CD14-positive monocyte (primary cell): ENCODE measurements around the gene STMN3. TPM values are rescaled to one million over a fixed set of nuclear protein-coding genes. Genes with fewer than 3 reads are reported as not detected.

Source experiments
- DNase-seq, 3 donors: peaks; one replicate each; pipeline ENCODE4 v3.0.0-alpha.2; 2011 to 2022
- H2AFZ ChIP-seq: 2 replicates; pipeline ENCODE4 v1.6.0; 2012; ENCODE audit warnings: mild to moderate bottlenecking, low read depth, low read length, inconsistent platforms; ENCODE audit not compliant: insufficient read depth, poor library complexity, severe bottlenecking
- H3K27ac ChIP-seq, 2 donors: 1 replicate in 1 of 2; 2 replicates in 1 of 2; pipeline ENCODE4 v1.5.1; 2012 to 2013; ENCODE audit warnings: low read length in 2 of 2, control low read depth in 1 of 2, inconsistent platforms in 1 of 2, low read depth in 1 of 2, mild to moderate bottlenecking in 1 of 2
- H3K27me3 ChIP-seq, 2 donors: one replicate each; pipeline versions ENCODE4 v1.6.0 to v1.6.1; 2011 to 2013; ENCODE audit warnings: low read length in 2 of 2; ENCODE audit not compliant: control insufficient read depth in 2 of 2, insufficient read depth in 2 of 2
- H3K36me3 ChIP-seq, 2 donors: replicated peaks in 1 of 2; 1 replicate in 1 of 2; 2 replicates in 1 of 2; pipeline versions ENCODE4 v1.5.1 to v1.6.1; 2012 to 2013; ENCODE audit warnings: low read length in 2 of 2, control low read depth in 1 of 2, inconsistent platforms in 1 of 2, mild to moderate bottlenecking in 1 of 2; ENCODE audit not compliant: insufficient read depth in 2 of 2, control insufficient read depth in 1 of 2
- H3K4me1 ChIP-seq, 2 donors: 1 replicate in 1 of 2; 2 replicates in 1 of 2; pipeline versions ENCODE4 v1.5.1 to v1.6.1; 2012 to 2013; ENCODE audit warnings: low read length in 2 of 2, control low read depth in 1 of 2, inconsistent platforms in 1 of 2, mild to moderate bottlenecking in 1 of 2, moderate library complexity in 1 of 2; ENCODE audit not compliant: insufficient read depth in 2 of 2, control insufficient read depth in 1 of 2
- H3K4me2 ChIP-seq: replicated peaks from 2 replicates; pipeline ENCODE3; 2012; ENCODE audit warnings: low read length, moderate library complexity, mild to moderate bottlenecking; ENCODE audit not compliant: poor library complexity, severe bottlenecking; ENCODE audit errors: extremely low read depth
- H3K4me3 ChIP-seq, 3 experiments: fragments of 200-600 bp in 1 of 3; sonication (generic) in 1 of 3; replicated peaks in 1 of 3; 1 replicate in 2 of 3; 2 replicates in 1 of 3; pipeline ENCODE4 v1.5.1; 2011 to 2013; ENCODE audit warnings: low read length in 3 of 3, mild to moderate bottlenecking in 3 of 3, control low read depth in 2 of 3, low read depth in 2 of 3, inconsistent platforms in 1 of 3, moderate library complexity in 1 of 3
- H3K79me2 ChIP-seq: 2 replicates; pipeline ENCODE4 v1.6.0; 2012; ENCODE audit warnings: mild to moderate bottlenecking, control low read depth, inconsistent platforms, low read length, moderate library complexity; ENCODE audit not compliant: insufficient read depth
- H3K9ac ChIP-seq: 2 replicates; pipeline ENCODE4 v1.6.0; 2017; ENCODE audit warnings: low read length, mild to moderate bottlenecking; ENCODE audit not compliant: insufficient read depth, poor library complexity, severe bottlenecking
- H3K9me3 ChIP-seq, 2 donors: replicated peaks in 1 of 2; 1 replicate in 1 of 2; 2 replicates in 1 of 2; pipeline versions ENCODE4 v1.5.1 to v1.6.1; 2012 to 2013; ENCODE audit warnings: low read length in 2 of 2, control low read depth in 1 of 2; ENCODE audit not compliant: control insufficient read depth in 1 of 2, insufficient read depth in 1 of 2
- H4K20me1 ChIP-seq: 2 replicates; pipeline ENCODE4 v1.6.0; 2012; ENCODE audit warnings: mild to moderate bottlenecking, low read length, control low read depth, moderate library complexity; ENCODE audit not compliant: insufficient read depth
- H3K27ac Mint-ChIP-seq, 7 donors: one replicate each; pipeline ENCODE4 v1.8.0; 2020; ENCODE audit warnings: mild to moderate bottlenecking in 7 of 7, mixed read lengths in 7 of 7, moderate library complexity in 6 of 7, inconsistent platforms in 2 of 7
- H3K27me3 Mint-ChIP-seq, 3 donors: one replicate each; pipeline ENCODE4 v1.8.0; 2021 to 2022; ENCODE audit warnings: low read depth in 3 of 3, mild to moderate bottlenecking in 3 of 3, mixed read lengths in 3 of 3, moderate library complexity in 3 of 3, inconsistent platforms in 1 of 3
- H3K36me3 Mint-ChIP-seq, 2 donors: one replicate each; pipeline ENCODE4 v1.8.0; 2020; ENCODE audit warnings: mixed read lengths in 2 of 2, inconsistent platforms in 1 of 2, mild to moderate bottlenecking in 1 of 2
- H3K4me1 Mint-ChIP-seq: one replicate; pipeline ENCODE4 v1.8.0; 2020; ENCODE audit warnings: mild to moderate bottlenecking, mixed read lengths
- H3K4me3 Mint-ChIP-seq, 2 donors: one replicate each; pipeline ENCODE4 v1.8.0; 2020; ENCODE audit warnings: mild to moderate bottlenecking in 2 of 2, mixed read lengths in 2 of 2, moderate library complexity in 1 of 2
- H3K9me3 Mint-ChIP-seq, 7 donors: one replicate each; pipeline ENCODE4 v1.8.0; 2020 to 2022; ENCODE audit warnings: mixed read lengths in 7 of 7, mild to moderate bottlenecking in 6 of 7, moderate library complexity in 6 of 7, inconsistent platforms in 2 of 7
- CTCF ChIP-seq: fragments of 200-600 bp; IDR thresholded peaks from one replicate; pipeline ENCODE4 v1.8.0; 2022; ENCODE audit warnings: antibody characterized with exemption, mild to moderate bottlenecking
- WGBS: methylation state at CpG from one replicate; pipeline ENCODE4 v1.1.5; 2013; ENCODE audit warnings: missing lambda C conversion rate; ENCODE audit not compliant: insufficient coverage; 5-methylcytosine and 5-hydroxymethylcytosine counted together
- intact Hi-C, 2 donors: fragments of 100-400 bp; cut with micrococcal nuclease; formaldehyde crosslinking; loops; one replicate each; pipeline versions ENCODE4 v1.15.0 to v1.15.1; 2023
- polyA plus RNA-seq, 3 donors: library from polyadenylated mRNA; depleted of rRNA in 1 of 3; unstranded in 2 of 3; stranded (reverse) in 1 of 3; fragments of 300-500 nt in 2 of 3; fragments of >200 nt in 1 of 3; fragmentation: Illumina TruSeq in 2 of 3; gene quantifications; 1 replicate in 2 of 3; 2 replicates in 1 of 3; pipeline ENCODE4 v1.2.3, GENCODE V29; 2012 to 2021
- small RNA-seq: library from RNA; depleted of rRNA; stranded (forward); fragments of <200 nt; gene quantifications from one replicate; pipeline ENCODE3, GENCODE V24; 2012; ENCODE audit warnings: low read depth; ENCODE audit not compliant: insufficient read length

STMN3 gene
- polyA plus RNA-seq, 3 donors: 0.10 to 8.1 (median 0.15) TPM

GRCh38 chr20:63591147-63591533, 62.1 kb downstream of the STMN3 start:
- Mint-ChIP-seq H3K27me3 (peaks cover 3 to 6% (median 3%) of the 10 kb centered on the region in 3 donors), H3K27ac (no peak overlapping the region), H3K9me3 (no peaks in the 10 kb centered on the region), H3K4me1 (peaks cover 13% of the 10 kb centered on the region), H3K36me3 (peaks cover 64 to 90% of the 10 kb centered on the region in 2 donors), H3K4me3 (no peak overlapping the region)
- Histone ChIP-seq H3K36me3 (peaks cover 44 to 71% of the 10 kb centered on the region in 2 donors), H2AFZ (no peak overlapping the region), H3K4me3 (no peak overlapping the region), H3K4me1 (peaks cover 0 to 7% of the 10 kb centered on the region in 2 donors), H3K9me3 (no peaks in the 10 kb centered on the region), H3K27me3 (no peaks in the 10 kb centered on the region), H3K4me2 (no peak overlapping the region), H3K9ac (no peak overlapping the region), H3K79me2 (no peaks in the 10 kb centered on the region), H3K27ac (no peak overlapping the region), H4K20me1 (peaks cover 4% of the 10 kb centered on the region)
- no peak for TF ChIP-seq CTCF
- WGBS: 97% methylated on average over 4 of the region's 4 CpGs
- no peak for DNase-seq
- intact Hi-C loops: no loop called here

- Histone ChIP-seq H3K9ac (no peak overlapping the region), H4K20me1 (peaks cover 4% of the 10 kb centered on the region), H2AFZ (no peak overlapping the region), H3K9me3 (no peaks in the 10 kb centered on the region), H3K4me1 (peaks cover 0 to 7% of the 10 kb centered on the region in 2 donors), H3K27me3 (no peaks in the 10 kb centered on the region), H3K79me2 (no peaks in the 10 kb centered on the region), H3K27ac (no peak overlapping the region), H3K4me2 (no peak overlapping the region), H3K36me3 (peaks cover 39 to 64% of the 10 kb centered on the region in 2 donors), H3K4me3 (no peak overlapping the region)
- TF ChIP-seq CTCF: no peak
- intact Hi-C loops: no loop called here
- H3K4me1 Mint-ChIP-seq: peaks cover 13% of the 10 kb centered on the region
- peaks cover 3 to 8% (median 3%) of the 10 kb centered on the region in 3 donors for H3K27me3 Mint-ChIP-seq
- no peak for DNase-seq
- 95% methylated on average over 45 of the region's 52 CpGs for WGBS
- H3K9me3 Mint-ChIP-seq: no peaks in the 10 kb centered on the region
- H3K36me3 Mint-ChIP-seq: peaks cover 62 to 83% of the 10 kb centered on the region in 2 donors
- H3K4me3 Mint-ChIP-seq: no peak overlapping the region
- no peak overlapping the region for H3K27ac Mint-ChIP-seq
Observed at GRCh38 chr20:63590218-63591146, 62.7 kb downstream of the STMN3 start.

Small RNA genes within 50 kb of the gene (small RNA-seq; reads per million reads assigned to genes)
- gene TNFRSF6B: not detected

Other genes with a start within 250 kb of the STMN3 start
- not detected for gene KCNQ2, start 180.8 kb downstream of the STMN3 start, polyA plus RNA-seq
- under 1 TPM in 1 of 3 donors, not detected in 2; 0.08 TPM for gene EEF1A2, start 154.3 kb downstream of the STMN3 start, polyA plus RNA-seq
- 10 to 100 TPM; 13.4 to 39.9 (median 26.1) TPM for gene PPDPF, start 132.7 kb downstream of the STMN3 start, polyA plus RNA-seq
- gene PTK6, start 116.0 kb downstream of the STMN3 start, polyA plus RNA-seq: 1 to 10 TPM in 2 of 3 donors, under 1 TPM in 1; 0.66 to 4.1 (median 1.5) TPM
- gene SRMS, start 105.7 kb downstream of the STMN3 start, polyA plus RNA-seq: not detected
- under 1 TPM in 1 of 3 donors, not detected in 2; 0.23 TPM for gene FNDC11, start 99.3 kb downstream of the STMN3 start, polyA plus RNA-seq
- gene HELZ2, start 79.2 kb downstream of the STMN3 start, polyA plus RNA-seq: 10 to 100 TPM in 1 of 3 donors, 1 to 10 TPM in 2; 3.0 to 15.5 (median 3.3) TPM
- gene GMEB2, start 26.3 kb downstream of the STMN3 start, polyA plus RNA-seq: 10 to 100 TPM in 1 of 3 donors, 1 to 10 TPM in 2; 2.7 to 11.7 (median 3.8) TPM
- gene RTEL1, start 4.9 kb upstream of the STMN3 start, polyA plus RNA-seq: 10 to 100 TPM in 1 of 3 donors, 1 to 10 TPM in 2; 1.0 to 15.5 (median 4.8) TPM
- 1 to 10 TPM in 1 of 3 donors, not detected in 2; 6.5 TPM for gene TNFRSF6B, start 43.2 kb upstream of the STMN3 start, polyA plus RNA-seq
- 10 to 100 TPM; 18.2 to 31.1 (median 20.7) TPM for gene ARFRP1, start 54.6 kb upstream of the STMN3 start, polyA plus RNA-seq
- gene ZGPAT, start 54.6 kb upstream of the STMN3 start, polyA plus RNA-seq: 10 to 100 TPM; 24.2 to 58.6 (median 28.3) TPM
- gene LIME1, start 83.2 kb upstream of the STMN3 start, polyA plus RNA-seq: 1 to 10 TPM in 1 of 3 donors, under 1 TPM in 2; 0.39 to 8.8 (median 0.62) TPM
- 10 to 100 TPM in 1 of 3 donors, 1 to 10 TPM in 1, under 1 TPM in 1; 0.46 to 21.0 (median 1.5) TPM for gene SLC2A4RG, start 86.4 kb upstream of the STMN3 start, polyA plus RNA-seq
- 1 to 10 TPM in 1 of 3 donors, under 1 TPM in 2; 0.07 to 2.3 (median 0.37) TPM for gene ZBTB46, start 177.8 kb upstream of the STMN3 start, polyA plus RNA-seq
- gene ABHD16B, start 208.1 kb upstream of the STMN3 start, polyA plus RNA-seq: not detected
- gene TPD52L2, start 211.8 kb upstream of the STMN3 start, polyA plus RNA-seq: 100 to 1,000 TPM; 137 to 167 (median 144) TPM
- gene DNAJC5, start 241.7 kb upstream of the STMN3 start, polyA plus RNA-seq: 10 to 100 TPM in 1 of 3 donors, 1 to 10 TPM in 2; 5.9 to 44.4 (median 7.4) TPM